OCI-LY7 (cell line): ENCODE data around the gene MED10.

Source experiments
- EZH2phosphoT487 ChIP-seq: fragments of 200-600 bp; sonication (generic); IDR thresholded peaks from 2 replicates; pipeline ENCODE4 v1.6.1; 2018; ENCODE audit warnings: low read depth, borderline replicate concordance, mild to moderate bottlenecking, mixed run types, antibody characterized with exemption, low read length, moderate library complexity, mixed read lengths
- TF ChIP-seq, protein P1 (sequence below): fragments of 200-600 bp; sonication (generic); conservative IDR thresholded peaks from 2 replicates; pipeline ENCODE4 v1.5.1; 2014; ENCODE audit warnings: mild to moderate bottlenecking, antibody characterized with exemption, low read length, moderate library complexity, mixed read lengths

DNA sequence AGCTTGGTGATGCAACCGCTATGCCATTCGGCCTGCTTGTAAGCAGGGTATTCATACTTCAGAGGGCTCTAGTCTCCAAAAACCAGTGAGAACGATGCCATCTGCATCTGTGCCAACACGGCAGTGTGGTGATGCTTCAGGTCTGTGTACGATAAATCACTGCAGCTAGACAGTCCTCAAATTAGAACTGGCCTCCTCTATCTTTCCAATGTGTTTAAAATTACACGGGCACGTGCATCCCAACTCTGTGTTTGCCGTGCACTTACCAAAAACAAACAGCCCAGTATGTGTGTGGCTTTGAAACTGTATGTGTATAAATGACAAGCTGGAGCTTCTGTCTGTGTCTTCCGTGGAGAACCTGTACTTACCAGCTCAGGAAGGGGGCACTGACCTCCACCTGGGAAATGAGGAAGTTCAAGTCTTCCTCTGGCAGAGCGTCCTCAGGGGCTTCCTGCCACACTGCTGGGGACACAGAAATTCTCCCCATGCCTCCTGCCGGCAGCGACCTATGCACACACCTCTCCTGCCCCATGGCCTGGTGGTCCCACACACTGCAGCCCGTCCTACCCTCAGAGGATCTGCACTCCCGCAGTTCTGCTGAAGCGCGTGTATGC lies 12.3 kb downstream of the MED10 start:
- TF ChIP-seq, protein P1, sequence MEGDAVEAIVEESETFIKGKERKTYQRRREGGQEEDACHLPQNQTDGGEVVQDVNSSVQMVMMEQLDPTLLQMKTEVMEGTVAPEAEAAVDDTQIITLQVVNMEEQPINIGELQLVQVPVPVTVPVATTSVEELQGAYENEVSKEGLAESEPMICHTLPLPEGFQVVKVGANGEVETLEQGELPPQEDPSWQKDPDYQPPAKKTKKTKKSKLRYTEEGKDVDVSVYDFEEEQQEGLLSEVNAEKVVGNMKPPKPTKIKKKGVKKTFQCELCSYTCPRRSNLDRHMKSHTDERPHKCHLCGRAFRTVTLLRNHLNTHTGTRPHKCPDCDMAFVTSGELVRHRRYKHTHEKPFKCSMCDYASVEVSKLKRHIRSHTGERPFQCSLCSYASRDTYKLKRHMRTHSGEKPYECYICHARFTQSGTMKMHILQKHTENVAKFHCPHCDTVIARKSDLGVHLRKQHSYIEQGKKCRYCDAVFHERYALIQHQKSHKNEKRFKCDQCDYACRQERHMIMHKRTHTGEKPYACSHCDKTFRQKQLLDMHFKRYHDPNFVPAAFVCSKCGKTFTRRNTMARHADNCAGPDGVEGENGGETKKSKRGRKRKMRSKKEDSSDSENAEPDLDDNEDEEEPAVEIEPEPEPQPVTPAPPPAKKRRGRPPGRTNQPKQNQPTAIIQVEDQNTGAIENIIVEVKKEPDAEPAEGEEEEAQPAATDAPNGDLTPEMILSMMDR: no peak
- no peak for TF ChIP-seq EZH2phosphoT487
